NOMO-1 treated with DMSO at 0.1 percent for 48 hours (cell line): ENCODE measurements around the gene LASP1.
A peak's percentile ranks its signal among the peaks of the same experiment; 100 is the strongest.
"Not testable (repeated sequence)": the region's sequence is repeated elsewhere in the genome, so short reads cannot be mapped to it uniquely, and the experiment has no call there.

ENCODE experiments used
- DNase-seq: peaks from one replicate; lab custom pipeline; 2025; ENCODE audit not compliant: unreplicated experiment; lab: John Stamatoyannopoulos, UW

LASP1 gene

DNA sequence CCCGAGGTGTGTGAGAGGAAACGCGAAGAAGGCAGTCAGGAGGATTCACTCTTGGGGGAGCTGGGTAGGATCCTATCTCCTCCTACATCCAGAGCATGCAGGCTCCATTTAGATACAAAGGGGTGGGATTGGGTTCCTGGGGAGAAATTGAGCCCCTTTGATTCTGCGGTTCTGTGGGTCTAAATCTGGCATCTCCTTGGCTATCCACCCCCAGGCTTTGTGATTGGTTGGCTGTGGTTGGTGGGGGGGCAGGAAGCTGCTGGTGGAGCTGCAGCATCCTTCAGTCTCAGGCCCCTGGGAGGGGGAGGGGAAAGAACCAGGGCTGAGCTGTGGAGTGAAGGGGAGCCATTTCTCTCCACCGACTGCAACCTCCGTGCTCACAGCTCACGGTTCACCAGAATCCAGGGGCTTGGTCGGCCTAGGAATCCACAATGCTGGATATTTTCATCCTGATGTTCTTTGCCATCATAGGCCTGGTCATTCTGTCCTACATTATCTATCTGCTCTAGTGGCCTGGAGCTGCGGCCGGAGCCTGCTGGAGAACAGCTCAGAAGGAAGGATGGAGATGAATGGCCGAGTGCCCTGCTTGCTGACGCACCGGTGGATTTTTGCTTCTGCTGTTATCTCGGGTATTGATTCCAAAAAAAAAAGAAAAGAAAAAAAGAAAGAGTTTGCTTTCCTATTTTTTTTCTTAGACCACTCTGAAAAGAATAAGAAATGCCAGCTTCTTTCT is 55.6 kb downstream of the LASP1 start, which contains the start of gene LASP1NB:
LASP1NB (plus strand) TSS at position 352 of the 733 bp plus-strand sequence.
- no peak for DNase-seq

DNA sequence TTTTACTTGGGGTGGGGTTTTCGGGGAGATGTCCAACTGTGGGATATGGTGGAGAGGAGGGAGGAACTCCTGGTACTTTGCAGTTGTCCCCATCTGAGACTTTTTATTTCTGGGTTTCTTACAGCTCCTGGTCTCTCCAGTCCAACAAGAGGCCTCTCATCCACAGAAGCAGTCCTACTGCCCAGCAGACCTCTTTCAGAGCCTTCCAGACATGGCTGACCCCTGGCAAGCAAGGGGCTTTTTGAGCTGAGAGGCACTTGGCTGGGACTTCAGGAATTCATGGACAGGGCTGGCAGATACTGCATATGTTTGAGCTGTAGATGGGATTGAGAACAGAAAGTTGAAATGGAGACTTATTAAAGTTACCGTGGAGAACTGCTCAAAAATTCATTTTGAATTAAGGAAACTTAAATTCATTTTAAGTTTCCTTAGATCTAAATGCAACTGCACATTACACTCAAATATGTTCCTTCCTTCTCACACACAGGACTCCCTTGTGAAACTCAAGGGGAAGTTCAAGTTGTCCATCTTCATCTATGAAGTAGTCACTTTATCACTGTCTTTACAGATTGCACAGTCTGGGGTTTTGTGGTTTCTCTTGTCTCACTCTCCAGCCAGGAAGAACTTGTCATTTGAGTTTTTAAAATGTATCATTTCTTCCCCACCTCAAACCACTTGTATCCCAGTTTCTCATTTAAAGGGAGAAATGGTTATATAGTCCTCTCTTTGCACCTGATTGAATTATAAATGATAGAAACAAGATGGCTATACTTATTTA is 56.6 kb downstream of the LASP1 start:
- peak; percentile 97 for DNase-seq

- not testable (repeated sequence) for DNase-seq
Observed at GRCh38 chr17:38930782-38931181, 60.9 kb downstream of the LASP1 start.

- not testable (repeated sequence) for DNase-seq
Observed at GRCh38 chr17:38933962-38934361, 64.1 kb downstream of the LASP1 start.

- DNase-seq: no peak
Observed at GRCh38 chr17:38939987-38940386, 70.1 kb downstream of the LASP1 start.

- DNase-seq: no peak
Observed at GRCh38 chr17:38940404-38940803, 70.5 kb downstream of the LASP1 start.

DNA sequence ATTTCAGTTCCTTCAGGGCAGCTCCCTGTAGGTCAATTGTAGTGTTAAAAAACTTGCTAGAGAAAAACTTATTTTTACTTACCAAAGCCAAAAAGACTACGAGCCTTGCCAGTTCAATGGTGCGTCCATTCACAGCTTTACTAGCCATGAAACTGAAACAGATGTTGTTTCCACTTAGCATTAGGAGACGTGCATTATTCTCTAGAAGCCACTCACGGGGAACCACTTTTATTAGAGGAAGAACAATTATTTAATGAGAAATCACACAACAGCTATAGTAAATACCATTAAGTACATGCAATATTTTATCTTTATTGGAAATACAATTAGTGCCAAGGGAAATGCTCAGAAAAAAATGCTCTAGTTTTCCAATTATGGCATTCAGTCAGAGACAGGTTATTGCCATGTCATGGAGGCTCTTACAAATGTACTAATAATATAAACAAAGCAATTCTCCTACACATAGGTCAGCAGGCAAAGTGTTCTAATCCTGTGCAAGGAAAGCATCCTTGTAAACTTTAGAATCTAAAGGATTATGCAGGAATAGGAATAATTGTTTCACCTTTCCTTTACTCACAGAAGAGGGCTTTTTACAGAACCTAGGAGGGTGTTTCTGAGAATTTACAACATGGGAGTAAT is 73.0 kb downstream of the LASP1 start:
- no peak for DNase-seq

DNA sequence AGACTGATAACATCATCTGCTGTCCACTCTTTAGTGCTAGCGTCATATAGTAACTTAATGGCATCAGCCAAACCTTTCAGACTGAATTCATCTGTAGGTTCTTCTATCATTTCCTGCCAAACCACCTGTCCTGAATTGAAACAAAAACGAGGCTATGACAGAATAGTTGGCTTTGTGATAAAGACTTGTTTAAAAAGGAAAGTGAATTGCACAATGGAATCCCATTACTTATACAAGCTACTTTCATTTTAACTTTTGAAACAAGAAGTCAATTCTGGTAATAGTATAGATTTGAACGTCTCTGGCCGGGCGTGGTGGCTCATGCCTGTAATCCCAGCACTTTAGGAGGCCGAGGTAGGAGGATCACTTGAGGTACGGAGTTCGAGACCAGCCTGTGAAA is 73.7 kb downstream of the LASP1 start:
- peak; percentile 51 for DNase-seq

GRCh38 chr17:38947189-38947588 is 77.3 kb downstream of the LASP1 start:
- DNase-seq: no peak

GRCh38 chr17:38953800-38954199 is 83.9 kb downstream of the LASP1 start:
- not testable (repeated sequence) for DNase-seq

GRCh38 chr17:38958326-38958725 is 88.5 kb downstream of the LASP1 start:
- DNase-seq: no peak

DNA sequence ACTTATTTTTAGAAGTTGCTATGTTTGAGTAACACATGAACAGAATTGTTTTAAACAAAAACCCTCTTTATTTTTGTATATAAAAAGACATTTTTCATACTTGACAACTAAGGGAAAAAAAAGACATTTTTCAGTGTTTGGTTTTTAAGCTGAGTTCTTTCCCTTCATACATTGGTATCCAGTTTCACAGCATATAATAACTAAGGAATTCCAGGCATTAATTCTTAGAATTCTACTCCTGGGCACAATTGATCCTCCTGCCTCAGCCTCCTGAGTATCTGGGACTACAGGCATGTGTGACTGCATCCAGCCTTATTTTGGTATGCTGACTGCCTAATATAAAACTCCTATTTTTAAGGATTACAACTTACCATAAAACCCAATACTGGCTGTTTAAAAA is 88.9 kb downstream of the LASP1 start:
- DNase-seq: no peak

DNA sequence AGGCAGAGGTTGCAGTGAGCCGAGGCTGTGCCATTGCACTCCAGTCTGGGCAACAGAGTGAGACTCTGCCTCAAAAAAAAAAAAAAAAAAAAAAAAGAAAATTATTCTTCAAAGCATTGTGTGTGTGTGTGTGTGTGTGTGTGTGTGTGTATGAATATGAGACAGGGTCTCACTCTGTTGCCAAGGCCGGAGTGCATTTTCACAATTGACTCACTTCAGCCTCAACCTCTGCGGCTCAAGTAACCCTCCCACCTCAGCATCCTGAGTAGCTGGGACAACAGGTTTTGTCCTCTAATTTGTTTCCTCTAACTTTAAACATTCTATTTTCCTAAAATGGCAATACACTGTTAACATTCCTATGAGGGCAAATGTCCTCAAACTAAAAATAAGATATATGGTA is 89.7 kb downstream of the LASP1 start:
- no peak for DNase-seq

DNA sequence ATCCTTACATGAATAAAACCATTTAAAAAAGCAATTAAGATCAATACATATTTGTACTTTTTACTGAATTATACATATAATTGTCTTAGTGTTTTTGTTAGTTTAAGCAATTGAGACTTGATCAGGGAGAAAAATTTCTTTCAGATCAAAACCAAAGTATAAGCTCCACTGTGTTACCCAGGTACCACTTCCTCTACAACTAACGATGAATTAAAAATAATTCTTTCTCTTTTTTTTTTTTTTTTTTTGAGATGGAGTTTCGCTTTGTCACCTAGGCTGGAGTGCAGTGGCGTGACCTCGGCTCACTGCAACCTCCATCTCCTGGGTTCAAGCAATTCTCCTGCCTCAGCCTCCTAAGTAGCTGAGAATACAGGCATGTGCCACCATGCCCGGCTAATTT is 90.5 kb downstream of the LASP1 start:
- no peak for DNase-seq

DNA sequence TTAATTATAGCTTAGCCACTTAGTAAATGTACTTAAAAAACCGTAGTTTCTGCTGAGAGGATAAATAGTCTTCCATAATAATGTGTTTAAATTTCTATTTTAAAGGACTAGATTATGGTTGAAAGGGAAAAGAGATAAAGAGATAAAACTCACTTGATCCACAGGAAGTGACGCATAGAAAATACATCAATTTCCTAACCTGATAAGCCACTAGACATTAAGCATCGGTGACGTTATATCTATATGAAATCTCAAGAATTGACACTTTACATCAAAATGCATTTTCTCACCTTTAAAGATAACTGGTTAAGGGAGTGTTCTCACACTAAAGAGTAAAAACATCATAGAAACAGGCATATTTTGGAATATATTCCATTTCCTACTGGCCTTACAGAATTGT is 91.6 kb downstream of the LASP1 start:
- DNase-seq: no peak

DNA sequence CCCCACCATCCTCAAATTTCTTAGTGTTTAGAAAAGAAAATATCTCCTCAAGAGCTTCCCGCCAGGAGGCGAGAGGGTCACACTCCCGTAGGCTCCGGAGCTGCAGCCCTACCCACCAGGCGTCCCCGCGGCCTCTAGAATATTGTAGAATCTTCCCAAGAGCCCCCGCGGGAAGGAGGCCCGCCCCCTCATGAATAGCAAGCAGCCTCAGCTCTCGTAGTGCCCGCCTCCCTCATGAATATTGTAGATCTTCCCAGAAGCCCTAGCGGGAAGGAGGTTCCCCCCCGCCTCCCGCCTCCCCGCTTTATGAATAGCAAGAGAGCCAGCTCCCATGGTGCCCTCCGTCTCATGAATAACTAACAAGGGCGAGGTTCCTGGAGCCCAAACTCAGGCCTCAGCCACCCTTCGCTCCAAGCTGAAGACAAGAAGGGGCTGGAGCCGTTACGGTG is 97.5 kb downstream of the LASP1 start, which contains the start of gene FBXO47:
FBXO47 (minus strand) TSS at position 114 of the 449 bp plus-strand sequence. CDS start 4,378 bp downstream, outside the sequence.
- DNase-seq: peak; percentile 73

DNA sequence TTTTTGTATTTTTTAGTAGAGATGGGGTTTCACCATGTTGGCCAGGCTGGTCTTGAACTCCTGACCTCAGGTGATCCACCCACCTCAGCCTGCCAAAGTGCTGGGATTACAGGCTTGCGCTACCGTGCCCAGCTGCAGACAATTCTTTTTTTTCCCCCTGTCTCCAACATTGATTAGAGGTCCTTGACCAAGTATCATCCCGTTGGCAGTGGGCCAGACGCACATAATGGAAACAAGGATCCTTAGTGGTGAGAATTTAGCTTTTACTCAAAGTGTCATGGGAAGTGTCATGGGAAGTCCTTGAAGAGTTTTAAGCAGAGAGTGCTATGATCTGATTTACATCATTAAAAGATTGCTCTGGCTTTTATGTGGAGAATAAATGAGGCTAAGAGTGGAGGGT is 99.4 kb downstream of the LASP1 start:
- DNase-seq: no peak

- DNase-seq: no peak
Observed at GRCh38 chr17:38970128-38970527, 100.3 kb downstream of the LASP1 start.

GRCh38 chr17:38970804-38971203 is 100.9 kb downstream of the LASP1 start:
- DNase-seq: no peak
